Fibroblast of lung (primary cell): ENCODE data around the gene TBC1D7. TPM values are rescaled to one million over a fixed set of nuclear protein-coding genes. Genes with fewer than 3 reads are reported as not detected.

Experiments
- DNase-seq, 2 donors: peaks; one replicate each; pipeline versions ENCODE4 v3.0.0 to v3.0.0-alpha.2; 2010; ENCODE audit warnings: low read depth in 2 of 2
- H2AFZ ChIP-seq: 2 replicates; pipeline ENCODE4 v1.5.1; 2012; ENCODE audit warnings: low read length, control low read depth, inconsistent platforms
- H3K27ac ChIP-seq: 2 replicates; pipeline ENCODE4 v1.5.1; 2011; ENCODE audit warnings: low read length, control low read depth; ENCODE audit not compliant: insufficient read depth
- H3K27me3 ChIP-seq: 2 replicates; pipeline ENCODE4 v1.5.1; 2011; ENCODE audit warnings: mild to moderate bottlenecking, low read length; ENCODE audit not compliant: control insufficient read depth, insufficient read depth
- H3K36me3 ChIP-seq: 2 replicates; pipeline ENCODE4 v1.5.1; 2011; ENCODE audit warnings: low read length; ENCODE audit not compliant: control insufficient read depth, insufficient read depth
- H3K4me1 ChIP-seq: 2 replicates; pipeline ENCODE4 v1.5.1; 2011; ENCODE audit warnings: low read length; ENCODE audit not compliant: control insufficient read depth, insufficient read depth; ENCODE audit errors: extremely low read depth
- H3K4me2 ChIP-seq: 2 replicates; pipeline ENCODE4 v1.5.1; 2011; ENCODE audit warnings: low read length, control low read depth; ENCODE audit not compliant: insufficient read depth; ENCODE audit errors: extremely low read depth
- H3K4me3 ChIP-seq, 4 experiments: fragments of 200-600 bp in 1 of 4; sonication (generic) in 1 of 4; replicated peaks in 1 of 4; 2 replicates each; pipeline ENCODE4 v1.5.1; 2011 to 2016; ENCODE audit warnings: low read length in 4 of 4, low read depth in 3 of 4, mild to moderate bottlenecking in 3 of 4, control low read depth in 2 of 4, inconsistent platforms in 1 of 4, mixed read lengths in 1 of 4; ENCODE audit not compliant: insufficient read depth in 1 of 4; ENCODE audit errors: control extremely low read depth in 1 of 4
- H3K79me2 ChIP-seq: 2 replicates; pipeline ENCODE4 v1.5.1; 2012; ENCODE audit warnings: mild to moderate bottlenecking, low read length, inconsistent platforms; ENCODE audit not compliant: control insufficient read depth, insufficient read depth
- H3K9ac ChIP-seq: 2 replicates; pipeline ENCODE4 v1.5.1; 2011; ENCODE audit warnings: mild to moderate bottlenecking, low read length, control low read depth; ENCODE audit not compliant: insufficient read depth
- H3K9me3 ChIP-seq: 2 replicates; pipeline ENCODE4 v1.5.1; 2012; ENCODE audit warnings: low read depth, low read length; ENCODE audit not compliant: control insufficient read depth, insufficient read depth
- H4K20me1 ChIP-seq: 2 replicates; pipeline ENCODE4 v1.5.1; 2011; ENCODE audit warnings: low read length; ENCODE audit not compliant: control insufficient read depth, insufficient read depth; ENCODE audit errors: extremely low read depth
- EZH2 ChIP-seq: IDR thresholded peaks from 2 replicates; pipeline ENCODE4 v1.5.1; 2012; ENCODE audit warnings: low read length, control low read depth, mild to moderate bottlenecking; ENCODE audit errors: missing control alignments
- polyA plus RNA-seq, 2 donors: library from polyadenylated mRNA; depleted of rRNA in 1 of 2; stranded (reverse) in 1 of 2; unstranded in 1 of 2; fragments of >200 nt; gene quantifications; 2 replicates each; pipeline ENCODE4 v1.2.1, GENCODE V29; 2011 to 2012; ENCODE audit warnings: missing spikeins in 1 of 2
- total RNA-seq: library from RNA; depleted of rRNA; stranded (reverse); fragments of >200 nt; gene quantifications from 2 replicates; pipeline ENCODE4 v1.2.1, GENCODE V29; 2014
- TF ChIP-seq, protein P1 (sequence below), 2 donors: IDR thresholded peaks in 1 of 2; conservative IDR thresholded peaks in 1 of 2; 1 replicate in 1 of 2; 2 replicates in 1 of 2; pipeline ENCODE4 v1.5.1; 2011 to 2012; ENCODE audit warnings: low read length in 2 of 2, control low read depth in 1 of 2, inconsistent platforms in 1 of 2, low read depth in 1 of 2, mild to moderate bottlenecking in 1 of 2

Gene TBC1D7
- total and polyA plus RNA-seq, 2 donors (not counting 1 experiment from before 2014, with no cell fraction given): 19.3 to 31.1 TPM

DNA sequence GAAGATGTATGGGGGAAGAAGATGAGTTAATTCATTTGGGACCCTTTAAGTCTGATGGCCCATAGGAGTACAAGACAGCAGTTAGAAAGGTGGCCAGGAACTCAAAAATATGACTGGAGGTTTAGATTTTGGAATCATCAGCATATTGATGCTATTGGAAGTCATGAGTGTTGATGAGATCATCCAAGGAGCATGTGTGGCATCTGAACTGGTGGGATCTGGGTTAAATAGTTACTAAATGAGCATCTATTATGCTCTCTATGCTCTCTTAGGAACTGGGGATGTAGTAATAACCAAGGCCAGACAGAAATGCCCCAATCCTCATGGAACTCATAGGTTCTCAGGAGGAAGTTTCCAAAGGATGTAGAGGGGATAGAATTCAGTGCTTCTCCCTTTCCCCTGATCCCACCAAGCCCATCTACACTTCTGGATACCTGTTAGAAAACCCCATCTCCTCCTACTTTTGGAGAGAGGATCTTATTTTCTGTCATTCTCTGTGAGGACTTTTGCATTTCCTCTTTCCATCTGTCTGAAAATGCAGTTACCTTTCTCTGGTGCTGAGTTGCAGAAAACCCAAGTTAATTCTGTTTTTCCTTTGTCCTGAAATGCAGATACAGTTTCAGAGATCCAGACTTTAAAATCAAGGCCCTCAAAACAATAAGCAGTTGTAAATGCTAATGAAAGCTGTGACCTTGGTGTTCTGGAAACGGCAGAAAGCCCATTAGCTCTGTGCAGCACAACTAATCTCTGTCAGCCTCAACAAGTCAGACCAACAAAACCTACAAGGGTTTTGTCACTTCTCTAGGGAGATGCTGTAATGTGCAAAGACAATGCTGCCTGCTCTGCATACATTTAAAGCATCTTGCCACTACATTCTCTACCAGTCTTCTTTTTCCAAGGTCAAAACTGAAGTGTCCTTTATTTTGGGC, 65.8 kb downstream of the TBC1D7 start:
- Histone ChIP-seq H3K4me2 (no peak overlapping the region), H3K9me3 (no peaks in the 10 kb centered on the region), H3K4me3 (no peak overlapping the region), H3K36me3 (no peaks in the 10 kb centered on the region), H3K9ac (no peak overlapping the region), H3K27me3 (no peaks in the 10 kb centered on the region), H3K79me2 (no peaks in the 10 kb centered on the region), H3K4me1 (no peaks in the 10 kb centered on the region), H4K20me1 (no peaks in the 10 kb centered on the region), H3K27ac (no peak overlapping the region), H2AFZ (no peak overlapping the region)
- no peak for DNase-seq
- no peak for TF ChIP-seq EZH2
- TF ChIP-seq, protein P1, sequence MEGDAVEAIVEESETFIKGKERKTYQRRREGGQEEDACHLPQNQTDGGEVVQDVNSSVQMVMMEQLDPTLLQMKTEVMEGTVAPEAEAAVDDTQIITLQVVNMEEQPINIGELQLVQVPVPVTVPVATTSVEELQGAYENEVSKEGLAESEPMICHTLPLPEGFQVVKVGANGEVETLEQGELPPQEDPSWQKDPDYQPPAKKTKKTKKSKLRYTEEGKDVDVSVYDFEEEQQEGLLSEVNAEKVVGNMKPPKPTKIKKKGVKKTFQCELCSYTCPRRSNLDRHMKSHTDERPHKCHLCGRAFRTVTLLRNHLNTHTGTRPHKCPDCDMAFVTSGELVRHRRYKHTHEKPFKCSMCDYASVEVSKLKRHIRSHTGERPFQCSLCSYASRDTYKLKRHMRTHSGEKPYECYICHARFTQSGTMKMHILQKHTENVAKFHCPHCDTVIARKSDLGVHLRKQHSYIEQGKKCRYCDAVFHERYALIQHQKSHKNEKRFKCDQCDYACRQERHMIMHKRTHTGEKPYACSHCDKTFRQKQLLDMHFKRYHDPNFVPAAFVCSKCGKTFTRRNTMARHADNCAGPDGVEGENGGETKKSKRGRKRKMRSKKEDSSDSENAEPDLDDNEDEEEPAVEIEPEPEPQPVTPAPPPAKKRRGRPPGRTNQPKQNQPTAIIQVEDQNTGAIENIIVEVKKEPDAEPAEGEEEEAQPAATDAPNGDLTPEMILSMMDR (conservative IDR thresholded peaks at IDR 0.05 in 1 of 2, IDR thresholded peaks at IDR 0.05 in 1 of 2; ENCODE audit: low read depth in 1 of 2, low read length in 2 of 2): no peak

GRCh38 chr6:13261464-13261994, 66.8 kb downstream of the TBC1D7 start:
- Histone ChIP-seq H3K4me3 (no peak overlapping the region), H3K27me3 (no peaks in the 10 kb centered on the region), H3K4me2 (no peak overlapping the region), H3K4me1 (no peaks in the 10 kb centered on the region), H2AFZ (no peak overlapping the region), H3K79me2 (no peaks in the 10 kb centered on the region), H3K27ac (no peak overlapping the region), H3K9ac (no peak overlapping the region), H4K20me1 (no peaks in the 10 kb centered on the region), H3K9me3 (no peaks in the 10 kb centered on the region), H3K36me3 (no peaks in the 10 kb centered on the region)
- DNase-seq: no peak
- TF ChIP-seq, protein P1 (conservative IDR thresholded peaks at IDR 0.05 in 1 of 2, IDR thresholded peaks at IDR 0.05 in 1 of 2; ENCODE audit: low read depth in 1 of 2, low read length in 2 of 2): no peak
- no peak for TF ChIP-seq EZH2

DNA sequence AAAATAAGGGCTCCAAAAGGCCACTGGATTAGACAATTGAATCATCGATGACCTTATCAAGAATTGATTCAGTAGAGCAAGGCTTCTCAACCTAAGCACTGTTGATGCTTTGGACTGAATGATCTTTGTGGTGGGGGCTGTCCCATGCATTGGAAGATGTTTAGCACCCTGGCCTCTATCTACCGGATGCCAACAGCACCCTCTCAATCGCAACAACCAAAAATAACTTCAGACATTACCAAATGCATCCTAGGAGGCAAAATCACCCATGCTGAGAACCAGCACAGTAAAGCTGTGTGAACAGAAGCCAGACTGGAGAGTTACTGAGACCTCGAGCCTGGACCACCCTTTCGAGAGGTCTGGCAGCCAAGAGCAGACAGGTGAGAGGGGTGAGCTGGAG, 67.5 kb downstream of the TBC1D7 start:
- H3K9me3 ChIP-seq: no peaks in the 10 kb centered on the region
- H4K20me1 ChIP-seq: no peaks in the 10 kb centered on the region
- H3K27ac ChIP-seq: no peak overlapping the region
- no peak overlapping the region for H3K4me2 ChIP-seq
- no peaks in the 10 kb centered on the region for H3K27me3 ChIP-seq
- no peaks in the 10 kb centered on the region for H3K36me3 ChIP-seq
- no peak for DNase-seq
- H3K79me2 ChIP-seq: no peaks in the 10 kb centered on the region
- H2AFZ ChIP-seq: no peak overlapping the region
- no peak overlapping the region for H3K9ac ChIP-seq
- TF ChIP-seq, protein P1 (conservative IDR thresholded peaks at IDR 0.05 in 1 of 2, IDR thresholded peaks at IDR 0.05 in 1 of 2; ENCODE audit: low read depth in 1 of 2, low read length in 2 of 2): no peak
- TF ChIP-seq EZH2: no peak
- H3K4me3 ChIP-seq: no peak overlapping the region
- H3K4me1 ChIP-seq: no peaks in the 10 kb centered on the region
